ENCODE results near the gene OR51I2.
A peak's percentile ranks its signal among the peaks of the same experiment; 100 is the strongest.

DNA sequence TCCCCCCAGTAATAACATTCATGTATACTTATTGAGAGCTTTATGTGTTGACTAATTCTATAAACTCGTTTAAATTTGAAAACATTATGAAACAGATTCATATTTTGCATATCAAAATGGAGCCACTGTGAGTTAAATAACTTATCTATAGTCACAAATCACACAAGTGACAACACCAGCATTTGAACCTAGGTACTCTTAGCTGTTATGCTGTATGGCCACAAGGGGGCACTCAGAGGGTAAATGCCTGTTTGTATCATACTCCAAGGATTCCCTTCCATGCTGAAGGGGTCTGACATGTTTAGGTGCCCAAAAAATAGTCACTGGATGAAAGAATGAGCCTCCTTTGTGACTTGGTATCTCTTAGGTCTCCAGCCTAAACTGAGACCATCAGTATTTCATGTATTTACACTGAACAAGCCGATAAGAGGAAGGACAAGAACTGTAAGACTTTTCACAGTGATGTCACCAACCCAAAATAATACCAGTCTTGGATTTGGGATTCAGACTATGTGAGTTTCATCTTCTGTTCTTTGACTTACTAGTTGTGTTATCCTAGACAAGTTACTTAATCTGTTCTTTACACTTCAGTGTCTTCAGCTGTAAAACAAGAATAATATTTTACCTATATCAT is 27.2 kb downstream of the OR51I2 start:
- TF ChIP-seq, protein P1, sequence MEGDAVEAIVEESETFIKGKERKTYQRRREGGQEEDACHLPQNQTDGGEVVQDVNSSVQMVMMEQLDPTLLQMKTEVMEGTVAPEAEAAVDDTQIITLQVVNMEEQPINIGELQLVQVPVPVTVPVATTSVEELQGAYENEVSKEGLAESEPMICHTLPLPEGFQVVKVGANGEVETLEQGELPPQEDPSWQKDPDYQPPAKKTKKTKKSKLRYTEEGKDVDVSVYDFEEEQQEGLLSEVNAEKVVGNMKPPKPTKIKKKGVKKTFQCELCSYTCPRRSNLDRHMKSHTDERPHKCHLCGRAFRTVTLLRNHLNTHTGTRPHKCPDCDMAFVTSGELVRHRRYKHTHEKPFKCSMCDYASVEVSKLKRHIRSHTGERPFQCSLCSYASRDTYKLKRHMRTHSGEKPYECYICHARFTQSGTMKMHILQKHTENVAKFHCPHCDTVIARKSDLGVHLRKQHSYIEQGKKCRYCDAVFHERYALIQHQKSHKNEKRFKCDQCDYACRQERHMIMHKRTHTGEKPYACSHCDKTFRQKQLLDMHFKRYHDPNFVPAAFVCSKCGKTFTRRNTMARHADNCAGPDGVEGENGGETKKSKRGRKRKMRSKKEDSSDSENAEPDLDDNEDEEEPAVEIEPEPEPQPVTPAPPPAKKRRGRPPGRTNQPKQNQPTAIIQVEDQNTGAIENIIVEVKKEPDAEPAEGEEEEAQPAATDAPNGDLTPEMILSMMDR (IDR thresholded peaks at IDR 0.05), result peak; percentile 87
- TF ChIP-seq EZH2 (IDR thresholded peaks at IDR 0.05) (no peak), EZH2phosphoT487 (IDR thresholded peaks at IDR 0.05) (no peak)
